Endothelial cell of umbilical vein (primary cell): ENCODE results near the gene PIP4K2B.

Experiments
- CTCF ChIP-seq, 2 donors: IDR thresholded peaks; 1 replicate in 1 of 2; 2 replicates in 1 of 2; pipeline ENCODE4 v1.5.1; 2011; ENCODE audit warnings: low read length in 2 of 2, mild to moderate bottlenecking in 2 of 2, moderate library complexity in 2 of 2, control low read depth in 1 of 2, inconsistent platforms in 1 of 2, low read depth in 1 of 2; ENCODE audit not compliant: insufficient read depth in 1 of 2; ENCODE audit errors: extremely low read depth in 1 of 2
- EZH2 ChIP-seq: IDR thresholded peaks from 2 replicates; pipeline ENCODE4 v1.6.1; 2012; ENCODE audit warnings: borderline replicate concordance, low read depth, mild to moderate bottlenecking, moderate library complexity, low read length, inconsistent platforms; ENCODE audit not compliant: severe bottlenecking
- GATA2 ChIP-seq: IDR thresholded peaks from 2 replicates; pipeline ENCODE4 v1.7.0; 2011; ENCODE audit warnings: low read depth, mild to moderate bottlenecking, moderate library complexity, mixed read lengths, low read length; ENCODE audit not compliant: insufficient read length, insufficient read depth
- JUN ChIP-seq: IDR thresholded peaks from 2 replicates; pipeline ENCODE4 v1.6.1; 2011; ENCODE audit warnings: borderline replicate concordance, low read depth; ENCODE audit not compliant: insufficient read length, insufficient read depth
- MAX ChIP-seq: IDR thresholded peaks from 2 replicates; pipeline ENCODE4 v1.6.1; 2011; ENCODE audit not compliant: insufficient read depth, insufficient read length
- MYC ChIP-seq: IDR thresholded peaks from one replicate; pipeline ENCODE4 v1.6.1; 2011; ENCODE audit warnings: mild to moderate bottlenecking, low read depth, low read length
- POLR2A ChIP-seq: IDR thresholded peaks from 2 replicates; pipeline ENCODE4 v1.6.1; 2012; ENCODE audit warnings: low read depth, mild to moderate bottlenecking, control low read depth, low read length
- POLR2AphosphoS5 ChIP-seq: IDR thresholded peaks from 2 replicates; pipeline ENCODE4 v1.6.1; 2012; ENCODE audit warnings: low read depth, mild to moderate bottlenecking, control low read depth, low read length, moderate library complexity; ENCODE audit not compliant: insufficient read depth

GRCh38 chr17:38844261-38844757 lies 45.0 kb upstream of the PIP4K2B start:
- no peak for TF ChIP-seq POLR2A
- TF ChIP-seq CTCF (IDR thresholded peaks at IDR 0.05; ENCODE audit: extremely low read depth in 1 of 2, insufficient read depth in 1 of 2, low read depth in 1 of 2, low read length in 2 of 2), result no peak
- no peak for TF ChIP-seq POLR2AphosphoS5
- no peak for TF ChIP-seq EZH2
- no peak for TF ChIP-seq GATA2
- no peak for TF ChIP-seq JUN
- no peak for TF ChIP-seq MAX
- TF ChIP-seq MYC, result no peak
